ENCODE data around the gene SHLD1.

DNA sequence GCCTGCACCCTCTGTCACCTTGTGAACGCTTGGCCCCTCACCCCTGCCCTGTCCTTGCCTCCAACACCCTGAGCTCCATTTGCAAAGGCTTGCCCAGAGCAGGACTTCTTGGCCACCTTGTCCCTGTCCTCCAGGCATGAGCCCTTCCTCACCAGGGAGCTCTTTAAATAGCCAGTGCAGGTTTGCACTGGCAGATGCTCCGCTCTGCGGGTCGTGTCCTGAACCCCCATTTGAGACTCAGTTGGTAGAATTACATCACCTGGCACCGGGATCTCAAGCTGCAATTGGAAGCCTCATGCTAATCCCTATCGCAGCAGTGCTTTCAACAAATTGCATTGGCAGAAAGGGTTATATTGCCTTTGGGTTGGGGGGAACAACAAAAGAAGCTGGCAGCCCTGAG is 114.2 kb downstream of the SHLD1 start:
- TF ChIP-seq CTCF (IDR thresholded peaks at IDR 0.05; ENCODE audit: low read length) = no peak
- TF ChIP-seq EZH2phosphoT487 (IDR thresholded peaks at IDR 0.05; ENCODE audit: low read length) = no peak

All from MM.1S (cell line).